Parathyroid adenoma (tissue), 2 donors: ENCODE data around the gene CSAD.
"Not testable (repeated sequence)": the region's sequence is repeated elsewhere in the genome, so short reads cannot be mapped to it uniquely, and the experiment has no call there.

Source experiments
- H2AFZ ChIP-seq: fragments of 300-600 bp; sonication (generic); one replicate; pipeline ENCODE4 v1.7.0; 2017; ENCODE audit warnings: antibody characterized with exemption, mild to moderate bottlenecking
- H3K27ac ChIP-seq: fragments of 300-600 bp; sonication (generic); one replicate; pipeline ENCODE4 v1.7.0; 2017
- H3K27me3 ChIP-seq: fragments of 300-600 bp; sonication (generic); one replicate; pipeline ENCODE4 v1.7.0; 2017; ENCODE audit warnings: low read length; ENCODE audit not compliant: control insufficient read depth, insufficient read depth
- H3K36me3 ChIP-seq: fragments of 300-600 bp; sonication (generic); one replicate; pipeline ENCODE4 v1.7.0; 2017; ENCODE audit warnings: low read length; ENCODE audit not compliant: control insufficient read depth, insufficient read depth
- H3K4me1 ChIP-seq: fragments of 300-600 bp; sonication (generic); one replicate; pipeline ENCODE4 v1.7.0; 2017; ENCODE audit warnings: control low read depth
- H3K4me2 ChIP-seq: fragments of 300-600 bp; sonication (generic); one replicate; pipeline ENCODE4 v1.7.0; 2017; ENCODE audit warnings: low read length
- H3K4me3 ChIP-seq: fragments of 300-600 bp; sonication (generic); one replicate; pipeline ENCODE4 v1.7.0; 2017; ENCODE audit warnings: low read depth, low read length
- H3K79me2 ChIP-seq: fragments of 300-600 bp; sonication (generic); one replicate; pipeline ENCODE4 v1.7.0; 2017; ENCODE audit warnings: control low read depth
- H3K9ac ChIP-seq: fragments of 300-600 bp; sonication (generic); one replicate; pipeline ENCODE4 v1.7.0; 2017; ENCODE audit warnings: mild to moderate bottlenecking
- H3K9me3 ChIP-seq: fragments of 300-600 bp; sonication (generic); one replicate; pipeline ENCODE4 v1.7.0; 2017; ENCODE audit warnings: low read length; ENCODE audit not compliant: control insufficient read depth
- CTCF ChIP-seq: fragments of 300-600 bp; sonication (generic); IDR thresholded peaks from one replicate; pipeline ENCODE4 v1.7.0; 2017; ENCODE audit warnings: antibody characterized with exemption, mild to moderate bottlenecking
- donor health status: primary hyperparathyroidism.

Gene CSAD

GRCh38 chr12:53170215-53170614 lies 10.5 kb downstream of the CSAD start:
- Histone ChIP-seq H3K4me1 (peaks cover 29% of the 10 kb centered on the region), H3K4me3 (no peak overlapping the region), H3K36me3 (no peaks in the 10 kb centered on the region), H3K9ac (no peak overlapping the region), H3K9me3 (no peaks in the 10 kb centered on the region), H3K79me2 (no peaks in the 10 kb centered on the region), H3K27me3 (no peaks in the 10 kb centered on the region), H3K27ac (peak overlapping the region; percentile 53), H3K4me2 (no peak overlapping the region), H2AFZ (peak overlapping the region; percentile 79)
- TF ChIP-seq CTCF, result no peak

DNA sequence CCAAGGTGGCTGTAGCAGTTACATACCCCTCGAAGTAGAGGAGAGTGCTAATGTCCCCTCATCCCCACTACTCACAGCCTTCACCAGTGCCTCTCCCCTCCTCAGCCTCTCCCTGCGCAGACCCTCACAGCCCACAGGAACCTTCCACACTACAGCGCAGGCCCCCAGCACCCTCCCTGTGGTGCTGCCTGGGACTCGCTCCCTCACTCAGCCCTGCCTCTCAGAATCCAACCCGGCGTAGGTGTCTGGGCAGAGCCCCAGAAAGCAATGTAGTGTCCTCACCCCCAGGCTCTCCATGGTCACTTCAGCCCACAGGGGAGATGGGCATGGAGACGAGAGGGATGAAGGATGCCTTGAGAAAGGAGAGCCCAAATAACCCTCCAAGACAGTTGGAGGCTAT lies 11.1 kb downstream of the CSAD start:
- H3K9ac ChIP-seq, result no peak overlapping the region
- H3K4me3 ChIP-seq, result no peak overlapping the region
- H3K4me2 ChIP-seq, result no peak overlapping the region
- no peaks in the 10 kb centered on the region for H3K36me3 ChIP-seq
- H3K4me1 ChIP-seq, result peaks cover 26% of the 10 kb centered on the region
- TF ChIP-seq CTCF, result no peak
- no peaks in the 10 kb centered on the region for H3K27me3 ChIP-seq
- H3K27ac ChIP-seq, result peak overlapping the region; percentile 53
- no peaks in the 10 kb centered on the region for H3K9me3 ChIP-seq
- no peaks in the 10 kb centered on the region for H3K79me2 ChIP-seq
- peak overlapping the region; percentile 79 for H2AFZ ChIP-seq

DNA sequence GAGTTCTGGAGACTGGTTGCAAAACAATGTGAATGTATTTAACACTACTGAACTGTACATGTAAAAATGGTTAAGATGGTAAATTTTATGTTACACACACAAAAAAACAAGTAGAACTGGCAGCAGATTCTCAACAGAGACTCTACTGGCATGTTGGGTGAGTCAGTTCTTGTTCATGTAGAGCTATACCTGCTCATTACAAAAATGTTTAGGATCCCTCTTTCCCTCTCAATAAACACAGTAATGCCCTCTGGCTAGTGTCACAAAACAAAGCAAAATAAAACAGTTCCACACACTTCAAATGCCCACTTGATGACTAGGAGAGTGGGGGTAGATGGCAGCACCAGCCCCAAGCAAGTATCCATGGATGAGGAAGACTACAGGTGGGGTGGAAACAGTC lies 13.9 kb downstream of the CSAD start:
- Histone ChIP-seq H3K4me2 (no peak overlapping the region), H3K9me3 (no peaks in the 10 kb centered on the region), H3K79me2 (no peaks in the 10 kb centered on the region), H2AFZ (no peak overlapping the region), H3K4me3 (no peak overlapping the region), H3K9ac (no peak overlapping the region), H3K36me3 (no peaks in the 10 kb centered on the region), H3K4me1 (peaks cover 22% of the 10 kb centered on the region), H3K27ac (no peak overlapping the region), H3K27me3 (no peaks in the 10 kb centered on the region)
- no peak for TF ChIP-seq CTCF

GRCh38 chr12:53163008-53163407 lies 17.7 kb downstream of the CSAD start:
- not testable (repeated sequence) for H3K9me3 ChIP-seq, H3K9ac ChIP-seq, H3K4me3 ChIP-seq, H3K36me3 ChIP-seq, H3K79me2 ChIP-seq, H3K27me3 ChIP-seq, H2AFZ ChIP-seq, H3K4me2 ChIP-seq, H3K27ac ChIP-seq, H3K4me1 ChIP-seq

- peaks cover 2% of the 10 kb centered on the region for H3K4me1 ChIP-seq
- H3K79me2 ChIP-seq, result no peaks in the 10 kb centered on the region
- H3K4me2 ChIP-seq, result no peak overlapping the region
- TF ChIP-seq CTCF, result no peak
- no peak overlapping the region for H3K9ac ChIP-seq
- no peak overlapping the region for H2AFZ ChIP-seq
- H3K27me3 ChIP-seq, result no peaks in the 10 kb centered on the region
- H3K27ac ChIP-seq, result no peak overlapping the region
- no peaks in the 10 kb centered on the region for H3K9me3 ChIP-seq
- no peaks in the 10 kb centered on the region for H3K36me3 ChIP-seq
- H3K4me3 ChIP-seq, result no peak overlapping the region
Observed at GRCh38 chr12:53161119-53161911, 19.4 kb downstream of the CSAD start.
